Keratinocyte (primary cell): ENCODE results near the gene COL6A1.

Source experiments
- CTCF ChIP-seq, 3 experiments: IDR thresholded peaks in 1 of 3; conservative IDR thresholded peaks in 1 of 3; optimal IDR thresholded peaks in 1 of 3; 2 replicates in 2 of 3; 3 replicates in 1 of 3; pipeline versions ENCODE3 to v1.5.1; 2011; ENCODE audit warnings: low read length in 3 of 3, mild to moderate bottlenecking in 3 of 3, moderate library complexity in 2 of 3, control low read depth in 1 of 3, inconsistent platforms in 1 of 3; ENCODE audit not compliant: insufficient read depth in 2 of 3; ENCODE audit errors: extremely low read depth in 1 of 3
- EZH2 ChIP-seq: IDR thresholded peaks from one replicate; pipeline ENCODE4 v1.6.1; 2012; ENCODE audit warnings: inconsistent platforms, mild to moderate bottlenecking, low read length, moderate library complexity

GRCh38 chr21:46037331-46038325 lies 56.1 kb downstream of the COL6A1 start:
- no peak for TF ChIP-seq CTCF (optimal IDR thresholded peaks at IDR 0.05 in 1 of 3, IDR thresholded peaks at IDR 0.05 in 1 of 3, conservative IDR thresholded peaks at IDR 0.05 in 1 of 3; ENCODE audit: extremely low read depth in 1 of 3, insufficient read depth in 2 of 3, low read length in 3 of 3)
- TF ChIP-seq EZH2, result no peak
